ENCODE results near the gene LRCH4. TPM values are rescaled to one million over a fixed set of nuclear protein-coding genes. Genes with fewer than 3 reads are reported as not detected.
"Not testable (repeated sequence)": the region's sequence is repeated elsewhere in the genome, so short reads cannot be mapped to it uniquely, and the experiment has no call there.

Gene LRCH4
- total and polyA plus RNA-seq, 8 donors: 16.4 to 106 (median 27.7) TPM

GRCh38 chr7:100532165-100533022 lies 53.5 kb downstream of the LRCH4 start:
- no peak for TF ChIP-seq CTCF (IDR thresholded peaks at IDR 0.05)
- intact Hi-C loops (cut with DNase I): loop anchor here in 1 of 3 donors (10.0 kb wide), 1 partner anchor 48 kb away; the partner anchor contains the start of gene NYAP1

GRCh38 chr7:100528108-100528866 lies 57.6 kb downstream of the LRCH4 start:
- H3K36me3 ChIP-seq; H3K4me3 ChIP-seq; H3K4me1 ChIP-seq; ATAC-seq; H3K27ac ChIP-seq; intact Hi-C loops (cut with DNase I); FAIRE-seq; H3K27me3 ChIP-seq; DNase-seq; H3K9me3 ChIP-seq: not testable (repeated sequence)
- WGBS, 2 donors: 54 to 62% methylated on average over 12 of the region's 12 CpGs

More at GRCh38 chr7:100532165-100533022, 53.5 kb downstream of the LRCH4 start:
- H3K4me1 ChIP-seq: no peaks in the 10 kb centered on the region
- H3K36me3 ChIP-seq: no peaks in the 10 kb centered on the region
- H3K27ac ChIP-seq: no peak overlapping the region
- FAIRE-seq: no peak
- no peaks in the 10 kb centered on the region for H3K27me3 ChIP-seq
- DNase-seq: no peak
- ATAC-seq: no peak
- WGBS, 2 donors: 86 to 92% methylated on average over 14 of the region's 14 CpGs
- H3K4me3 ChIP-seq: no peak overlapping the region
- no peaks in the 10 kb centered on the region for H3K9me3 ChIP-seq

Other genes starting within 250 kb of the LRCH4 start
- gene PILRB, start 228.0 kb downstream of the LRCH4 start, total RNA-seq: 10 to 100 TPM; 14.7 to 33.6 (median 20.1) TPM
- 100 to 1,000 TPM; 202 to 218 TPM for gene PILRB, start 228.0 kb downstream of the LRCH4 start, polyA plus RNA-seq
- gene PILRA, start 212.6 kb downstream of the LRCH4 start, total RNA-seq: 1 to 10 TPM in 5 of 6 donors, under 1 TPM in 1; 0.88 to 7.6 (median 2.8) TPM
- 1 to 10 TPM; 3.8 to 4.8 TPM for gene PILRA, start 212.6 kb downstream of the LRCH4 start, polyA plus RNA-seq
- 1 to 10 TPM; 1.6 to 3.0 (median 2.0) TPM for gene ZCWPW1, start 157.4 kb downstream of the LRCH4 start, total RNA-seq
- gene ZCWPW1, start 157.4 kb downstream of the LRCH4 start, polyA plus RNA-seq: 10 to 100 TPM in 1 of 2 donors, 1 to 10 TPM in 1; 8.0 to 18.9 TPM
- 10 to 100 TPM; 11.1 to 17.5 (median 15.2) TPM for gene MEPCE, start 156.3 kb downstream of the LRCH4 start, total RNA-seq
- gene MEPCE, start 156.3 kb downstream of the LRCH4 start, polyA plus RNA-seq: 10 to 100 TPM; 18.0 to 20.7 TPM
- gene PPP1R35, start 149.6 kb downstream of the LRCH4 start, total RNA-seq: 10 to 100 TPM; 10.8 to 18.9 (median 14.5) TPM
- gene PPP1R35, start 149.6 kb downstream of the LRCH4 start, polyA plus RNA-seq: 10 to 100 TPM; 60.4 to 65.8 TPM
- under 1 TPM in 2 of 6 donors, not detected in 4; 0.24 to 0.28 TPM for gene SPACDR, start 121.9 kb downstream of the LRCH4 start, total RNA-seq
- gene SPACDR, start 121.9 kb downstream of the LRCH4 start, polyA plus RNA-seq: under 1 TPM; 0.34 to 0.68 TPM
- gene TSC22D4, start 106.9 kb downstream of the LRCH4 start, total RNA-seq: 10 to 100 TPM; 17.4 to 36.8 (median 19.8) TPM
- 10 to 100 TPM; 37.1 to 44.6 TPM for gene TSC22D4, start 106.9 kb downstream of the LRCH4 start, polyA plus RNA-seq
- gene NYAP1, start 102.2 kb downstream of the LRCH4 start, total RNA-seq: 1 to 10 TPM in 1 of 6 donors, under 1 TPM in 5; 0.25 to 1.1 (median 0.81) TPM
- 1 to 10 TPM; 3.7 to 4.8 TPM for gene NYAP1, start 102.2 kb downstream of the LRCH4 start, polyA plus RNA-seq
- 10 to 100 TPM; 13.6 to 33.1 (median 21.4) TPM for gene AGFG2, start 46.9 kb downstream of the LRCH4 start, total RNA-seq
- 10 to 100 TPM; 24.5 to 41.0 TPM for gene AGFG2, start 46.9 kb downstream of the LRCH4 start, polyA plus RNA-seq
- 1 to 10 TPM in 3 of 6 donors, under 1 TPM in 3; 0.39 to 7.5 (median 1.0) TPM for gene SAP25, start 12.2 kb downstream of the LRCH4 start, total RNA-seq
- gene SAP25, start 12.2 kb downstream of the LRCH4 start, polyA plus RNA-seq: 10 to 100 TPM; 14.7 to 17.8 TPM
- gene FBXO24, start 199 bp upstream of the LRCH4 start, total RNA-seq: under 1 TPM; 0.31 to 0.88 (median 0.63) TPM
- gene FBXO24, start 199 bp upstream of the LRCH4 start, polyA plus RNA-seq: 1 to 10 TPM; 1.9 to 2.0 TPM
- gene PCOLCE, start 16.2 kb upstream of the LRCH4 start, total RNA-seq: 10 to 100 TPM in 3 of 6 donors, 1 to 10 TPM in 3; 5.7 to 49.7 (median 15.6) TPM
- gene PCOLCE, start 16.2 kb upstream of the LRCH4 start, polyA plus RNA-seq: 10 to 100 TPM; 31.7 to 39.0 TPM
- 10 to 100 TPM in 3 of 6 donors, 1 to 10 TPM in 3; 6.8 to 10.7 (median 9.0) TPM for gene MOSPD3, start 26.4 kb upstream of the LRCH4 start, total RNA-seq
- 10 to 100 TPM; 14.8 to 19.7 TPM for gene MOSPD3, start 26.4 kb upstream of the LRCH4 start, polyA plus RNA-seq
- 1 to 10 TPM in 3 of 6 donors, under 1 TPM in 3; 0.28 to 1.2 (median 0.76) TPM for gene TFR2, start 55.4 kb upstream of the LRCH4 start, total RNA-seq
- 1 to 10 TPM; 1.1 to 1.2 TPM for gene TFR2, start 55.4 kb upstream of the LRCH4 start, polyA plus RNA-seq
- gene ACTL6B, start 70.3 kb upstream of the LRCH4 start, total RNA-seq: under 1 TPM; 0.23 to 0.98 (median 0.57) TPM
- gene ACTL6B, start 70.3 kb upstream of the LRCH4 start, polyA plus RNA-seq: 1 to 10 TPM; 1.7 to 7.7 TPM
- gene GNB2, start 87.6 kb upstream of the LRCH4 start, total RNA-seq: 100 to 1,000 TPM in 5 of 6 donors, 10 to 100 TPM in 1; 84.7 to 118 (median 104) TPM
- 100 to 1,000 TPM in 1 of 2 donors, 10 to 100 TPM in 1; 82.2 to 151 TPM for gene GNB2, start 87.6 kb upstream of the LRCH4 start, polyA plus RNA-seq
- 10 to 100 TPM; 19.2 to 33.9 (median 26.9) TPM for gene GIGYF1, start 108.1 kb upstream of the LRCH4 start, total RNA-seq
- gene GIGYF1, start 108.1 kb upstream of the LRCH4 start, polyA plus RNA-seq: 10 to 100 TPM; 48.8 to 76.2 TPM
- 10 to 100 TPM; 10.5 to 19.2 (median 13.8) TPM for gene POP7, start 120.0 kb upstream of the LRCH4 start, total RNA-seq
- 10 to 100 TPM; 20.5 to 26.1 TPM for gene POP7, start 120.0 kb upstream of the LRCH4 start, polyA plus RNA-seq
- gene EPO, start 134.3 kb upstream of the LRCH4 start, total RNA-seq: 1 to 10 TPM; 1.6 to 5.5 (median 3.9) TPM
- 1 to 10 TPM; 1.8 to 5.9 TPM for gene EPO, start 134.3 kb upstream of the LRCH4 start, polyA plus RNA-seq
- under 1 TPM in 3 of 6 donors, not detected in 3; 0.03 to 0.05 (median 0.03) TPM for gene ZAN, start 147.5 kb upstream of the LRCH4 start, total RNA-seq
- gene ZAN, start 147.5 kb upstream of the LRCH4 start, polyA plus RNA-seq: under 1 TPM; 0.02 to 0.04 TPM
- gene EPHB4, start 241.4 kb upstream of the LRCH4 start, total RNA-seq: 10 to 100 TPM; 21.8 to 32.9 (median 27.5) TPM
- 10 to 100 TPM; 15.8 to 20.5 TPM for gene EPHB4, start 241.4 kb upstream of the LRCH4 start, polyA plus RNA-seq

All from pancreas (tissue), 10 donors.